A549 (cell line): ENCODE measurements around the gene PPFIA4. TPM values are rescaled to one million over a fixed set of nuclear protein-coding genes. Genes with fewer than 3 reads are reported as not detected.

Source experiments
- ATAC-seq, 2 experiments: fragments of 200-7000 bp in 1 of 2; fragments of >200 bp in 1 of 2; cut with Nextera tagmentation in 1 of 2; cut with Tn5 transposase in 1 of 2; 3 replicates each; pipeline versions ENCODE4 v1.8.0 to v1.9.1; 2018 to 2020; ENCODE audit warnings: mild to moderate bottlenecking in 1 of 2, moderate library complexity in 1 of 2
- CTCF ChIA-PET: fragments of 300-600 bp; sonication (Branson Sonifier 250); formaldehyde crosslinking; extraction: SDS; loops from one replicate; lab custom pipeline; 2021; ENCODE audit warnings: antibody characterized with exemption, inconsistent platforms; lab: Yijun Ruan, JAX
- POLR2A ChIA-PET: fragments of 350-600 bp; formaldehyde crosslinking; extraction: SDS; loops from one replicate; lab custom pipeline; 2021; ENCODE audit warnings: antibody characterized with exemption, inconsistent platforms; lab: Yijun Ruan, JAX
- DNase-seq, 2 experiments: peaks; one replicate each; pipeline versions ENCODE4 v3.0.0 to v3.0.0-alpha.2; 2011 to 2016; ENCODE audit warnings: low read depth in 1 of 2, low spot score in 1 of 2
- FAIRE-seq: peaks from 2 replicates; lab custom pipeline; 2011; peaks lifted over from hg19 to GRCh38; lab: Jason Lieb, UNC
- H3K27ac ChIP-seq, 2 experiments: fragments of >200 bp; sonication (Bioruptor Twin); formaldehyde crosslinking; 3 replicates each; pipeline ENCODE4 v1.5.1; 2016 to 2017
- H3K4me1 ChIP-seq: fragments of >200 bp; sonication (Bioruptor Twin); formaldehyde crosslinking; 3 replicates; pipeline ENCODE4 v1.6.1; 2016
- H3K4me2 ChIP-seq: fragments of >200 bp; sonication (Bioruptor Twin); formaldehyde crosslinking; 3 replicates; pipeline ENCODE4 v1.6.1; 2016
- H3K4me3 ChIP-seq: fragments of >200 bp; sonication (Bioruptor Twin); formaldehyde crosslinking; 3 replicates; pipeline ENCODE4 v1.5.1; 2016
- H3K9me3 ChIP-seq: fragments of >200 bp; sonication (Bioruptor Twin); formaldehyde crosslinking; 3 replicates; pipeline ENCODE4 v1.6.1; 2016
- CBX2 ChIP-seq: fragments of 200-600 bp; sonication (generic); IDR thresholded peaks from 2 replicates; pipeline ENCODE4 v1.6.1; 2016; ENCODE audit warnings: low read depth, mild to moderate bottlenecking, borderline replicate concordance
- CEBPB ChIP-seq, 2 experiments: fragments of >200 bp in 1 of 2; sonication (Bioruptor Twin) in 1 of 2; formaldehyde crosslinking in 1 of 2; IDR thresholded peaks; 2 replicates each; pipeline ENCODE4 v1.6.1; 2012 to 2016
- CHD4 ChIP-seq: fragments of 200-600 bp; sonication (generic); IDR thresholded peaks from 2 replicates; pipeline ENCODE4 v1.6.1; 2016; ENCODE audit warnings: antibody characterized with exemption, mild to moderate bottlenecking, borderline replicate concordance
- E2F6 ChIP-seq: IDR thresholded peaks from 2 replicates; pipeline ENCODE4 v1.6.1; 2012; ENCODE audit warnings: low read depth, borderline replicate concordance
- EHF ChIP-seq: fragments of 250-450 bp; sonication (Bioruptor Pico); IDR thresholded peaks from 2 replicates; pipeline ENCODE4 v1.5.0; 2020; ENCODE audit warnings: mild to moderate bottlenecking
- FOSB ChIP-seq: fragments of 250-450 bp; sonication (Bioruptor Pico); IDR thresholded peaks from 2 replicates; pipeline ENCODE4 v1.5.0; 2020; ENCODE audit warnings: mild to moderate bottlenecking, moderate library complexity
- FOSL2 ChIP-seq, 2 experiments: fragments of 450-650 bp in 1 of 2; fragments of >200 bp in 1 of 2; sonication (Bioruptor Twin) in 1 of 2; formaldehyde crosslinking; IDR thresholded peaks; 2 replicates each; pipeline versions ENCODE4 v1.5.0 to v1.6.1; 2016 to 2020; ENCODE audit warnings: mild to moderate bottlenecking in 1 of 2, moderate library complexity in 1 of 2
- HOXA7 ChIP-seq: fragments of 250-450 bp; sonication (Bioruptor Pico); IDR thresholded peaks from 2 replicates; pipeline ENCODE4 v1.5.0; 2020; ENCODE audit warnings: mild to moderate bottlenecking, moderate library complexity
- JUNB ChIP-seq: fragments of >200 bp; sonication (Bioruptor Twin); formaldehyde crosslinking; IDR thresholded peaks from 2 replicates; pipeline ENCODE4 v1.6.1; 2016
- MYC ChIP-seq: IDR thresholded peaks from 2 replicates; pipeline ENCODE4 v1.6.1; 2012; ENCODE audit warnings: mild to moderate bottlenecking, inconsistent platforms, low read length, improper control_type of control experiment, borderline replicate concordance
- NFE2L2 ChIP-seq: fragments of 150-350 bp; conservative IDR thresholded peaks from 2 replicates; pipeline ENCODE4 v1.6.1; 2014; ENCODE audit warnings: low read length
- NPAS2 ChIP-seq: fragments of 250-450 bp; sonication (Bioruptor Pico); IDR thresholded peaks from 2 replicates; pipeline ENCODE4 v1.8.0; 2022; ENCODE audit warnings: mild to moderate bottlenecking, moderate library complexity, borderline replicate concordance
- RARB ChIP-seq: fragments of 250-450 bp; sonication (Bioruptor Pico); IDR thresholded peaks from 2 replicates; pipeline ENCODE4 v1.8.0; 2021; ENCODE audit warnings: mild to moderate bottlenecking, moderate library complexity
- RCOR1 ChIP-seq: fragments of 150-350 bp; IDR thresholded peaks from 2 replicates; pipeline ENCODE4 v1.6.1; 2014; ENCODE audit warnings: antibody characterized with exemption, low read length, low read depth
- RNF2 ChIP-seq: fragments of 200-600 bp; sonication (generic); IDR thresholded peaks from 2 replicates; pipeline ENCODE4 v1.6.1; 2016; ENCODE audit warnings: low read depth, mild to moderate bottlenecking, antibody characterized with exemption, moderate library complexity, borderline replicate concordance
- SMC3 ChIP-seq: fragments of >200 bp; sonication (Bioruptor Twin); formaldehyde crosslinking; IDR thresholded peaks from 3 replicates; pipeline ENCODE4 v1.6.1; 2018; ENCODE audit warnings: inconsistent platforms
- TFCP2L1 ChIP-seq: fragments of 250-450 bp; sonication (Bioruptor Pico); IDR thresholded peaks from 2 replicates; pipeline ENCODE4 v1.5.0; 2021; ENCODE audit warnings: mild to moderate bottlenecking
- ZSCAN20 ChIP-seq: fragments of 250-450 bp; sonication (Bioruptor Pico); IDR thresholded peaks from 2 replicates; pipeline ENCODE4 v1.8.0; 2022; ENCODE audit warnings: mild to moderate bottlenecking, moderate library complexity
- WGBS: methylation state at CpG from one replicate; pipeline ENCODE4 v1.1.6; 2017; ENCODE audit errors: missing lambda C conversion rate; 5-methylcytosine and 5-hydroxymethylcytosine counted together
- polyA plus RNA-seq, 4 experiments: library from polyadenylated mRNA; depleted of rRNA in 3 of 4; stranded (reverse); fragments of >200 nt; fragmentation: RNase III in 1 of 4; extraction: RNeasy Plus Mini Kit Qiagen cat#74134 plus additional on column Dnase treatment in 1 of 4; gene quantifications; 2 replicates in 3 of 4; 3 replicates in 1 of 4; pipeline ENCODE4 v1.2.3, GENCODE V29; 2011 to 2017
- TF ChIP-seq, protein P1 (sequence below): fragments of 450-650 bp; IDR thresholded peaks from 2 replicates; pipeline ENCODE4 v1.6.1; 2014; ENCODE audit warnings: antibody characterized with exemption
- TF ChIP-seq, protein P2 (sequence below): fragments of 200-600 bp; sonication (generic); IDR thresholded peaks from 2 replicates; pipeline ENCODE4 v1.6.1; 2016; ENCODE audit warnings: antibody characterized with exemption, mild to moderate bottlenecking, moderate library complexity

The PPFIA4 gene
- polyA plus RNA-seq, 2 of the 4 experiments (the other 2 are of a cell fraction): 0.47 to 0.63 TPM

DNA sequence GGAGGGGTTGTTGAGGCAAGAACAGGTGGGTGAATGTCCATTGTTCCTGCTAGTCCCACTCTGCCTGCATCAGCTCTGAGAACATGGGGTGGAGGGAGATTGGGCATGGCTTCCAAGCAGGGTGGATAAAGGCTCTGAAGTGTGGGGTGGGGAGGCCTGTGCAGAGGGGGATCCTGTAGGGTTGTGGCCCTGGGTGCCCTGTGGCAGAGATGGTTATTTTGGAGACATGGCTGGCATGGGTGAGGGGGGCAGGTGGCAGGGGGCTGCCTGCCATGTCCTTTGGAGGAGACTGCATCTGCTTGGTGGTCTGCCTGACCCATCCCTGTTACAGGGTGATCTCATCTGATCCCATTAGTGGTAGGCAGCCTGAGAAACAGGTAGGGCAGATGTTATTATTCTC is 48.3 kb downstream of the PPFIA4 start:
- ChIA-PET CTCF (interaction anchor here (0.7 to 30.5 kb wide), 2 partner anchors 38 to 98 kb away, joined by 3 to 300 read pairs; no protein-coding TSS in a partner anchor), POLR2A (no interaction called here)
- TF ChIP-seq ZSCAN20 (CRISPR knock-in tag) (no peak), RARB (CRISPR knock-in tag) (no peak), TFCP2L1 (CRISPR knock-in tag) (no peak), MYC (no peak), SMC3 (no peak), HOXA7 (CRISPR knock-in tag) (no peak)
- TF ChIP-seq, protein P1, sequence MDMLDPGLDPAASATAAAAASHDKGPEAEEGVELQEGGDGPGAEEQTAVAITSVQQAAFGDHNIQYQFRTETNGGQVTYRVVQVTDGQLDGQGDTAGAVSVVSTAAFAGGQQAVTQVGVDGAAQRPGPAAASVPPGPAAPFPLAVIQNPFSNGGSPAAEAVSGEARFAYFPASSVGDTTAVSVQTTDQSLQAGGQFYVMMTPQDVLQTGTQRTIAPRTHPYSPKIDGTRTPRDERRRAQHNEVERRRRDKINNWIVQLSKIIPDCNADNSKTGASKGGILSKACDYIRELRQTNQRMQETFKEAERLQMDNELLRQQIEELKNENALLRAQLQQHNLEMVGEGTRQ: no peak
- Histone ChIP-seq H3K4me2 (no peak overlapping the region), H3K4me1 (peaks cover 3% of the 10 kb centered on the region; the same call in 1 of the 3 replicates), H3K4me3 (no peak overlapping the region), H3K27ac (no peak overlapping the region), H3K9me3 (no peaks in the 10 kb centered on the region)
- no peak for ATAC-seq
- FAIRE-seq: no peak
- no peak for DNase-seq

- TF ChIP-seq, protein P2, sequence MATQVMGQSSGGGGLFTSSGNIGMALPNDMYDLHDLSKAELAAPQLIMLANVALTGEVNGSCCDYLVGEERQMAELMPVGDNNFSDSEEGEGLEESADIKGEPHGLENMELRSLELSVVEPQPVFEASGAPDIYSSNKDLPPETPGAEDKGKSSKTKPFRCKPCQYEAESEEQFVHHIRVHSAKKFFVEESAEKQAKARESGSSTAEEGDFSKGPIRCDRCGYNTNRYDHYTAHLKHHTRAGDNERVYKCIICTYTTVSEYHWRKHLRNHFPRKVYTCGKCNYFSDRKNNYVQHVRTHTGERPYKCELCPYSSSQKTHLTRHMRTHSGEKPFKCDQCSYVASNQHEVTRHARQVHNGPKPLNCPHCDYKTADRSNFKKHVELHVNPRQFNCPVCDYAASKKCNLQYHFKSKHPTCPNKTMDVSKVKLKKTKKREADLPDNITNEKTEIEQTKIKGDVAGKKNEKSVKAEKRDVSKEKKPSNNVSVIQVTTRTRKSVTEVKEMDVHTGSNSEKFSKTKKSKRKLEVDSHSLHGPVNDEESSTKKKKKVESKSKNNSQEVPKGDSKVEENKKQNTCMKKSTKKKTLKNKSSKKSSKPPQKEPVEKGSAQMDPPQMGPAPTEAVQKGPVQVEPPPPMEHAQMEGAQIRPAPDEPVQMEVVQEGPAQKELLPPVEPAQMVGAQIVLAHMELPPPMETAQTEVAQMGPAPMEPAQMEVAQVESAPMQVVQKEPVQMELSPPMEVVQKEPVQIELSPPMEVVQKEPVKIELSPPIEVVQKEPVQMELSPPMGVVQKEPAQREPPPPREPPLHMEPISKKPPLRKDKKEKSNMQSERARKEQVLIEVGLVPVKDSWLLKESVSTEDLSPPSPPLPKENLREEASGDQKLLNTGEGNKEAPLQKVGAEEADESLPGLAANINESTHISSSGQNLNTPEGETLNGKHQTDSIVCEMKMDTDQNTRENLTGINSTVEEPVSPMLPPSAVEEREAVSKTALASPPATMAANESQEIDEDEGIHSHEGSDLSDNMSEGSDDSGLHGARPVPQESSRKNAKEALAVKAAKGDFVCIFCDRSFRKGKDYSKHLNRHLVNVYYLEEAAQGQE: no peak
- no peak for TF ChIP-seq NFE2L2
- no peak for TF ChIP-seq NPAS2 (CRISPR knock-in tag)
- TF ChIP-seq E2F6: no peak
- no peak for TF ChIP-seq FOSB
- TF ChIP-seq CBX2: no peak
- TF ChIP-seq CHD4: no peak
- peaks cover 3% of the 10 kb centered on the region; the same call in 1 of the 3 replicates for H3K4me1 ChIP-seq
- 63% methylated on average over 24 of the region's 56 CpGs for WGBS
- ChIA-PET CTCF (no interaction called here), POLR2A (no interaction called here)
- no peak overlapping the region for H3K4me2 ChIP-seq
- no peak for ATAC-seq
- no peak for FAIRE-seq
- H3K4me3 ChIP-seq: no peak overlapping the region
- H3K9me3 ChIP-seq: no peaks in the 10 kb centered on the region
- DNase-seq: no peak
- H3K27ac ChIP-seq: no peak overlapping the region
Observed at GRCh38 chr1:203075236-203076030, 49.1 kb downstream of the PPFIA4 start.

DNA sequence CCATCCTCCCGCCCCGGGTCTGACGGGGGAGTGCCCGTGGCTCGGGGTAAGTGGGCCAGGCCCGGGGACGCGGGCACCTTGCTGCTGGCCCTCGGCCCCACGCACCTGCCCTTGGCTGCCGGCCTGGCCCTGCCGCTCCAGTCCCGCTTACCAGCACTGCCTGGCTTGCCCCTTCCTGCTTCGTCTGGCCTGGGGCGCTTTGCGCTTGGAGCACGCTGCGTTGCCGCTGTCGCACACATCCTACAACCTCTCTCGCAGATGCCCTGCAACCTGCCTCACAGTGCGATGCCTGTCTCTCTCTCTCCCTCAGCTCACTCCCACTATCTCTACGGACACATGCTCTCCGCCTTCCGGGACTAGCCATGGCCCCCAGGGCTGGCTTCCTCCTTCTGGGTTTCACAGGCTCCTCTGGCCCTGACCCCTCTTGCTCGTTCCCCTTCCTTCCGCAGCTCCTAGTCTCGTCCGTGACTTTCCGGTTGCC is 49.8 kb downstream of the PPFIA4 start:
- Histone ChIP-seq H3K4me2 (no peak overlapping the region), H3K9me3 (no peaks in the 10 kb centered on the region), H3K4me1 (peaks cover 3% of the 10 kb centered on the region; the same call in 1 of the 3 replicates), H3K4me3 (no peak overlapping the region), H3K27ac (no peak overlapping the region)
- ChIA-PET CTCF (interaction anchor here (1.1 to 2.2 kb wide), 3 partner anchors 13 to 36 kb away, joined by 3 to 8 read pairs (median 4); no protein-coding TSS in a partner anchor), POLR2A (no interaction called here)
- 73% methylated on average over 27 of the region's 30 CpGs for WGBS
- no peak for DNase-seq
- FAIRE-seq: no peak
- ATAC-seq: no peak
- TF ChIP-seq CHD4: no peak
- no peak for TF ChIP-seq EHF
- TF ChIP-seq RCOR1: no peak
- no peak for TF ChIP-seq RNF2
- TF ChIP-seq, protein P2: no peak
- TF ChIP-seq FOSL2 (IDR thresholded peaks at IDR 0.05): no peak
- TF ChIP-seq FOSL2 (CRISPR knock-in tag; IDR thresholded peaks at IDR 0.05): no peak
- TF ChIP-seq SMC3: no peak
- TF ChIP-seq CEBPB (IDR thresholded peaks at IDR 0.05): no peak
- TF ChIP-seq E2F6: no peak
- TF ChIP-seq JUNB: no peak
- TF ChIP-seq HOXA7 (CRISPR knock-in tag): no peak
